NCI-H146 (cell line): ENCODE data around the gene BEAN1.
A peak's percentile ranks its signal among the peaks of the same experiment; 100 is the strongest.
"Not testable (repeated sequence)": the region's sequence is repeated elsewhere in the genome, so short reads cannot be mapped to it uniquely, and the experiment has no call there.

Source experiments
- DNase-seq: peaks from one replicate; lab custom pipeline; 2025; lab: John Stamatoyannopoulos, UW

BEAN1 gene

GRCh38 chr16:66486199-66486772, 59.2 kb downstream of the BEAN1 start:
- no peak for DNase-seq

GRCh38 chr16:66486773-66487579, 59.9 kb downstream of the BEAN1 start:
- DNase-seq, result peak; percentile 82

- DNase-seq, result no peak
Measured at GRCh38 chr16:66487580-66488275, 60.6 kb downstream of the BEAN1 start.

GRCh38 chr16:66488505-66488904, 61.4 kb downstream of the BEAN1 start:
- no peak for DNase-seq

GRCh38 chr16:66489385-66489784, 62.3 kb downstream of the BEAN1 start:
- DNase-seq, result no peak

- no peak for DNase-seq
Measured at GRCh38 chr16:66489818-66490217, 62.7 kb downstream of the BEAN1 start.

- no peak for DNase-seq
Measured at GRCh38 chr16:66490774-66491715, 64.0 kb downstream of the BEAN1 start.

GRCh38 chr16:66491716-66492064, 64.6 kb downstream of the BEAN1 start:
- no peak for DNase-seq

GRCh38 chr16:66493490-66494401, 66.7 kb downstream of the BEAN1 start:
- DNase-seq, result no peak

- DNase-seq, result no peak
Measured at GRCh38 chr16:66494916-66495315, 67.8 kb downstream of the BEAN1 start.

- DNase-seq, result no peak
Measured at GRCh38 chr16:66495440-66495839, 68.3 kb downstream of the BEAN1 start.

GRCh38 chr16:66496226-66496625, 69.1 kb downstream of the BEAN1 start:
- not testable (repeated sequence) for DNase-seq

- DNase-seq, result not testable (repeated sequence)
Measured at GRCh38 chr16:66497921-66498320, 70.8 kb downstream of the BEAN1 start.

GRCh38 chr16:66501563-66501962, 74.5 kb downstream of the BEAN1 start:
- DNase-seq, result not testable (repeated sequence)

- DNase-seq, result no peak
Measured at GRCh38 chr16:66502020-66502913, 75.2 kb downstream of the BEAN1 start.

- no peak for DNase-seq
Measured at GRCh38 chr16:66503030-66503429, 75.9 kb downstream of the BEAN1 start.

- DNase-seq, result no peak
Measured at GRCh38 chr16:66503612-66504011, 76.5 kb downstream of the BEAN1 start.

GRCh38 chr16:66507731-66508239, 80.7 kb downstream of the BEAN1 start:
- DNase-seq, result no peak

- DNase-seq, result no peak
Measured at GRCh38 chr16:66508248-66508913, 81.3 kb downstream of the BEAN1 start.
